CD4-positive, alpha-beta T cell treated with Interleukin-6 at 100 ng/mL for 8 hours (primary cell): ENCODE data around the gene NPDC1.

Experiments
- DNase-seq: peaks from one replicate; pipeline ENCODE4 v3.0.0-alpha.2; 2020; ENCODE audit warnings: mixed read lengths, low spot score

Gene NPDC1

DNA sequence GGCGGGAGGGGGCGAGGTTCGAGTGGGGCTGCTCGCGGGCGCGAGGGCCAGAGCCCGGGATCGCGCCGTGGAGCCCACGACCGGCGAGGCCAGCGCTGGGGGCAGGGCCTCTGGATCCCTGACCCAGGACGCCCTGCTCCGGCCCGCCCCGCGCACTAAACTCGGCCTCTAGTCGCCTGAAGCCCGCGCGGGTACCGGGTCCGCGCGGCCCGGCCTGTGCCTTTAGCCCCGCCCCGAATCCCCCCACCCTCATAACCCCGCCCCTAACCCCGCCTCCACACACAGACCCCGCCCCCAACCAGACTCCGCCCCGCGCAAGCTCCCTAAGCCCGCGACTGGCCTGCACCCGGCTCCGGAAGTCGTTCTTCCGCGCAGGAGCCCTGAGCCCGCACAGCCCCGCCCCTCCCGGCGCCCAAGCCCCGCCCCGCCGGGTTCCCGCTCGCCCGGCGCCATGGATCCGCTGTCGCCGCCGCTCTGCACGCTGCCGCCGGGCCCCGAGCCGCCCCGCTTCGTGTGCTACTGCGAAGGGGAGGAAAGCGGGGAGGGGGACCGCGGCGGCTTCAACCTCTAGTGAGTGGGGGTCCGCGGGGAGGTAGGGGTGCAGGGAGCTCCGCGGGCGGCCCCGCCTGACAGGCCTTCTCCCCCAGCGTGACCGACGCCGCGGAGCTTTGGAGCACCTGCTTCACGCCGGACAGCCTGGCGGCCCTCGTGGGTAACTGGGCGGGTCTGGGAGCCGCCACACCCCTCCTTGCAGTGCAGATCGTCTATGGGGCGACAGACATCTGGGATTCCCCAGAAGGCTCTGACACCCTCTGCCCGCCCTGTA lies 53.8 kb downstream of the NPDC1 start, which contains the start of gene PAXX:
Gene PAXX (plus strand): TSS at position 430 of the 826 bp plus-strand sequence. CDS start 22 bp downstream, at position 452.
- peak; percentile 93 for DNase-seq

DNA sequence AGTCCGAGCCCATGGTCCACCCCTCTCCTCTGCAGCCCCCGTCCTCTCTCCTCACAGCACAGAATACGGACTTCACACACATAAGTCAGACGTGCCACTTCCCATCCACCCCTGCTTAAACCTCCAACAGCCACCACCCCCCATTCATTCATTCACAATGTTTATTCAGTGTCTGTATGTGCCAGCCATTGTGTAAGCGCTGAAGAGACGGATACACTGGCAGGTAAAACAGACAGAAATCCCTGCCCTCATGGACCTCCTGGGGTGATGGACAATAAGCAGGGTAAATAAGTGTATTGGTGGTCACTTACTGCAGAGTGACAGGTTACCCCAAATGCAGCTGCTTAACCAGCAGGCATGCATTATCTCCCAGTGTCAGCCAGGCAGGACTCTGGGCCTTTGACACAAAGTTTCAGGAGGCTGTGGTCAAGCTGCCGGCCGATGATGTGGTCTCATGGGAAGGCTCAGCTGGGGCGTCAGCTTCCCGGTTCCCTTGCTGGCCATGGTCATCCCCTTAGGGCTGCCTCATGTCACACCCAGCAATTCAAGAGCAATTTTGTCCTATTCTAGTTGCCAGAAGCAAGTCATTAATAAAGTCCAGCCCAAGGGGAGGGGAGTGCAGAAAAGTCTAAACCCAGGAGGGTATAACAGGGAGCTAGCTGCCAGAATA lies 55.6 kb downstream of the NPDC1 start:
- no peak for DNase-seq
